ENCODE results near the gene ATF4.

The ATF4 gene

GRCh38 chr22:39556970-39557841 is 36.8 kb downstream of the ATF4 start:
- DNase-seq (ENCODE audit: low spot score): no peak

GRCh38 chr22:39558254-39558727 is 37.9 kb downstream of the ATF4 start:
- DNase-seq (ENCODE audit: low spot score): no peak

- DNase-seq (ENCODE audit: low spot score): no peak
Measured at GRCh38 chr22:39558950-39559349, 38.6 kb downstream of the ATF4 start.

GRCh38 chr22:39559456-39560105 is 39.2 kb downstream of the ATF4 start:
- no peak for DNase-seq (ENCODE audit: low spot score)

- DNase-seq (ENCODE audit: low spot score): no peak
Measured at GRCh38 chr22:39560127-39560526, 39.8 kb downstream of the ATF4 start.

- no peak for DNase-seq (ENCODE audit: low spot score)
Measured at GRCh38 chr22:39562839-39563489, 42.6 kb downstream of the ATF4 start.

- no peak for DNase-seq (ENCODE audit: low spot score)
Measured at GRCh38 chr22:39563571-39564428, 43.4 kb downstream of the ATF4 start.

GRCh38 chr22:39565414-39565944 is 45.1 kb downstream of the ATF4 start:
- DNase-seq (ENCODE audit: low spot score): no peak

GRCh38 chr22:39567135-39567946 is 47.0 kb downstream of the ATF4 start:
- DNase-seq (ENCODE audit: low spot score): no peak

GRCh38 chr22:39568278-39568981 is 48.1 kb downstream of the ATF4 start:
- no peak for DNase-seq (ENCODE audit: low spot score)

- DNase-seq (ENCODE audit: low spot score): no peak
Measured at GRCh38 chr22:39569066-39569465, 48.7 kb downstream of the ATF4 start.

- no peak for DNase-seq (ENCODE audit: low spot score)
Measured at GRCh38 chr22:39570226-39570625, 49.9 kb downstream of the ATF4 start.

GRCh38 chr22:39570665-39571064 is 50.3 kb downstream of the ATF4 start, which contains the start of gene CACNA1I:
CACNA1I (plus strand) TSS chr22:39570753; CDS start chr22:39570753, 0 bp downstream.
- no peak for DNase-seq (ENCODE audit: low spot score)

GRCh38 chr22:39571538-39571937 is 51.2 kb downstream of the ATF4 start:
- no peak for DNase-seq (ENCODE audit: low spot score)

Measured in SK-N-DZ (cell line).